ENCODE data around the gene FAM124A.

The FAM124A gene

GRCh38 chr13:51298812-51299211, 76.6 kb downstream of the FAM124A start:
- Histone ChIP-seq H3K27me3 (replicated peaks) (no peaks in the 10 kb centered on the region), H3K4me3 (ENCODE audit: low read depth, low read length) (no peak overlapping the region), H3K36me3 (replicated peaks) (no peaks in the 10 kb centered on the region), H3K27ac (no peak overlapping the region)
- in situ Hi-C loops (cut with HindIII; ENCODE audit: low pct_ligation_motif_present, low sequenced_read_pairs): no loop called here
- TF ChIP-seq CTCF (IDR thresholded peaks at IDR 0.05; ENCODE audit: low read depth, low read length, missing control alignments): no peak
- no peak for DNase-seq

GRCh38 chr13:51303063-51303552, 80.9 kb downstream of the FAM124A start:
- no peak for TF ChIP-seq CTCF (IDR thresholded peaks at IDR 0.05; ENCODE audit: low read depth, low read length, missing control alignments)
- Histone ChIP-seq H3K27me3 (replicated peaks) (no peaks in the 10 kb centered on the region), H3K36me3 (replicated peaks) (no peaks in the 10 kb centered on the region), H3K27ac (no peak overlapping the region), H3K4me3 (ENCODE audit: low read depth, low read length) (no peak overlapping the region)
- in situ Hi-C loops (cut with HindIII; ENCODE audit: low pct_ligation_motif_present, low sequenced_read_pairs): no loop called here
- no peak for DNase-seq

GRCh38 chr13:51303882-51304281, 81.7 kb downstream of the FAM124A start:
- H3K4me3 ChIP-seq (ENCODE audit: low read depth, low read length): no peak overlapping the region
- in situ Hi-C loops (cut with HindIII; ENCODE audit: low pct_ligation_motif_present, low sequenced_read_pairs): no loop called here
- no peaks in the 10 kb centered on the region for H3K36me3 ChIP-seq (replicated peaks)
- DNase-seq: no peak
- H3K27ac ChIP-seq: no peak overlapping the region
- no peaks in the 10 kb centered on the region for H3K27me3 ChIP-seq (replicated peaks)
- no peak for TF ChIP-seq CTCF (IDR thresholded peaks at IDR 0.05; ENCODE audit: low read depth, low read length, missing control alignments)

GRCh38 chr13:51305271-51305967, 83.2 kb downstream of the FAM124A start:
- Histone ChIP-seq H3K27me3 (replicated peaks) (no peaks in the 10 kb centered on the region), H3K4me3 (ENCODE audit: low read depth, low read length) (no peak overlapping the region), H3K27ac (no peak overlapping the region), H3K36me3 (replicated peaks) (no peaks in the 10 kb centered on the region)
- no peak for TF ChIP-seq CTCF (IDR thresholded peaks at IDR 0.05; ENCODE audit: low read depth, low read length, missing control alignments)
- in situ Hi-C loops (cut with HindIII; ENCODE audit: low pct_ligation_motif_present, low sequenced_read_pairs): no loop called here
- DNase-seq: no peak

GRCh38 chr13:51308781-51309180, 86.6 kb downstream of the FAM124A start:
- TF ChIP-seq CTCF (IDR thresholded peaks at IDR 0.05; ENCODE audit: low read depth, low read length, missing control alignments): no peak
- H3K4me3 ChIP-seq (ENCODE audit: low read depth, low read length): no peak overlapping the region
- no peak for DNase-seq
- in situ Hi-C loops (cut with HindIII; ENCODE audit: low pct_ligation_motif_present, low sequenced_read_pairs): no loop called here
- H3K27ac ChIP-seq: no peak overlapping the region
- H3K27me3 ChIP-seq (replicated peaks): no peaks in the 10 kb centered on the region
- H3K36me3 ChIP-seq (replicated peaks): no peaks in the 10 kb centered on the region

- Histone ChIP-seq H3K36me3 (replicated peaks) (no peaks in the 10 kb centered on the region), H3K4me3 (ENCODE audit: low read depth, low read length) (no peak overlapping the region), H3K27ac (no peak overlapping the region), H3K27me3 (replicated peaks) (no peaks in the 10 kb centered on the region)
- no peak for DNase-seq
- in situ Hi-C loops (cut with HindIII; ENCODE audit: low pct_ligation_motif_present, low sequenced_read_pairs): no loop called here
- no peak for TF ChIP-seq CTCF (IDR thresholded peaks at IDR 0.05; ENCODE audit: low read depth, low read length, missing control alignments)
Measured at GRCh38 chr13:51311231-51311630, 89.0 kb downstream of the FAM124A start.

Data from brain microvascular endothelial cell (primary cell).